CD14-positive monocyte (primary cell): Measurements from ENCODE around the gene RMDN3. TPM values are rescaled to one million over a fixed set of nuclear protein-coding genes. Genes with fewer than 3 reads are reported as not detected.

Source experiments
- DNase-seq, 3 donors: peaks; one replicate each; pipeline ENCODE4 v3.0.0-alpha.2; 2011 to 2022
- H2AFZ ChIP-seq: 2 replicates; pipeline ENCODE4 v1.6.0; 2012; ENCODE audit warnings: mild to moderate bottlenecking, low read depth, low read length, inconsistent platforms; ENCODE audit not compliant: insufficient read depth, poor library complexity, severe bottlenecking
- H3K27ac ChIP-seq, 2 donors: 1 replicate in 1 of 2; 2 replicates in 1 of 2; pipeline ENCODE4 v1.5.1; 2012 to 2013; ENCODE audit warnings: low read length in 2 of 2, control low read depth in 1 of 2, inconsistent platforms in 1 of 2, low read depth in 1 of 2, mild to moderate bottlenecking in 1 of 2
- H3K27me3 ChIP-seq, 2 donors: one replicate each; pipeline versions ENCODE4 v1.6.0 to v1.6.1; 2011 to 2013; ENCODE audit warnings: low read length in 2 of 2; ENCODE audit not compliant: control insufficient read depth in 2 of 2, insufficient read depth in 2 of 2
- H3K36me3 ChIP-seq, 2 donors: replicated peaks in 1 of 2; 1 replicate in 1 of 2; 2 replicates in 1 of 2; pipeline versions ENCODE4 v1.5.1 to v1.6.1; 2012 to 2013; ENCODE audit warnings: low read length in 2 of 2, control low read depth in 1 of 2, inconsistent platforms in 1 of 2, mild to moderate bottlenecking in 1 of 2; ENCODE audit not compliant: insufficient read depth in 2 of 2, control insufficient read depth in 1 of 2
- H3K4me1 ChIP-seq, 2 donors: 1 replicate in 1 of 2; 2 replicates in 1 of 2; pipeline versions ENCODE4 v1.5.1 to v1.6.1; 2012 to 2013; ENCODE audit warnings: low read length in 2 of 2, control low read depth in 1 of 2, inconsistent platforms in 1 of 2, mild to moderate bottlenecking in 1 of 2, moderate library complexity in 1 of 2; ENCODE audit not compliant: insufficient read depth in 2 of 2, control insufficient read depth in 1 of 2
- H3K4me2 ChIP-seq: replicated peaks from 2 replicates; pipeline ENCODE3; 2012; ENCODE audit warnings: low read length, moderate library complexity, mild to moderate bottlenecking; ENCODE audit not compliant: poor library complexity, severe bottlenecking; ENCODE audit errors: extremely low read depth
- H3K4me3 ChIP-seq, 3 experiments: fragments of 200-600 bp in 1 of 3; sonication (generic) in 1 of 3; replicated peaks in 1 of 3; 1 replicate in 2 of 3; 2 replicates in 1 of 3; pipeline ENCODE4 v1.5.1; 2011 to 2013; ENCODE audit warnings: low read length in 3 of 3, mild to moderate bottlenecking in 3 of 3, control low read depth in 2 of 3, low read depth in 2 of 3, inconsistent platforms in 1 of 3, moderate library complexity in 1 of 3
- H3K79me2 ChIP-seq: 2 replicates; pipeline ENCODE4 v1.6.0; 2012; ENCODE audit warnings: mild to moderate bottlenecking, control low read depth, inconsistent platforms, low read length, moderate library complexity; ENCODE audit not compliant: insufficient read depth
- H3K9ac ChIP-seq: 2 replicates; pipeline ENCODE4 v1.6.0; 2017; ENCODE audit warnings: low read length, mild to moderate bottlenecking; ENCODE audit not compliant: insufficient read depth, poor library complexity, severe bottlenecking
- H3K9me3 ChIP-seq, 2 donors: replicated peaks in 1 of 2; 1 replicate in 1 of 2; 2 replicates in 1 of 2; pipeline versions ENCODE4 v1.5.1 to v1.6.1; 2012 to 2013; ENCODE audit warnings: low read length in 2 of 2, control low read depth in 1 of 2; ENCODE audit not compliant: control insufficient read depth in 1 of 2, insufficient read depth in 1 of 2
- H4K20me1 ChIP-seq: 2 replicates; pipeline ENCODE4 v1.6.0; 2012; ENCODE audit warnings: mild to moderate bottlenecking, low read length, control low read depth, moderate library complexity; ENCODE audit not compliant: insufficient read depth
- H3K27ac Mint-ChIP-seq, 7 donors: one replicate each; pipeline ENCODE4 v1.8.0; 2020; ENCODE audit warnings: mild to moderate bottlenecking in 7 of 7, mixed read lengths in 7 of 7, moderate library complexity in 6 of 7, inconsistent platforms in 2 of 7
- H3K27me3 Mint-ChIP-seq, 3 donors: one replicate each; pipeline ENCODE4 v1.8.0; 2021 to 2022; ENCODE audit warnings: low read depth in 3 of 3, mild to moderate bottlenecking in 3 of 3, mixed read lengths in 3 of 3, moderate library complexity in 3 of 3, inconsistent platforms in 1 of 3
- H3K36me3 Mint-ChIP-seq, 2 donors: one replicate each; pipeline ENCODE4 v1.8.0; 2020; ENCODE audit warnings: mixed read lengths in 2 of 2, inconsistent platforms in 1 of 2, mild to moderate bottlenecking in 1 of 2
- H3K4me1 Mint-ChIP-seq: one replicate; pipeline ENCODE4 v1.8.0; 2020; ENCODE audit warnings: mild to moderate bottlenecking, mixed read lengths
- H3K4me3 Mint-ChIP-seq, 2 donors: one replicate each; pipeline ENCODE4 v1.8.0; 2020; ENCODE audit warnings: mild to moderate bottlenecking in 2 of 2, mixed read lengths in 2 of 2, moderate library complexity in 1 of 2
- H3K9me3 Mint-ChIP-seq, 7 donors: one replicate each; pipeline ENCODE4 v1.8.0; 2020 to 2022; ENCODE audit warnings: mixed read lengths in 7 of 7, mild to moderate bottlenecking in 6 of 7, moderate library complexity in 6 of 7, inconsistent platforms in 2 of 7
- WGBS: methylation state at CpG from one replicate; pipeline ENCODE4 v1.1.5; 2013; ENCODE audit warnings: missing lambda C conversion rate; ENCODE audit not compliant: insufficient coverage; 5-methylcytosine and 5-hydroxymethylcytosine counted together
- intact Hi-C, 2 donors: fragments of 100-400 bp; cut with micrococcal nuclease; formaldehyde crosslinking; loops; one replicate each; pipeline versions ENCODE4 v1.15.0 to v1.15.1; 2023
- polyA plus RNA-seq, 3 donors: library from polyadenylated mRNA; depleted of rRNA in 1 of 3; unstranded in 2 of 3; stranded (reverse) in 1 of 3; fragments of 300-500 nt in 2 of 3; fragments of >200 nt in 1 of 3; fragmentation: Illumina TruSeq in 2 of 3; gene quantifications; 1 replicate in 2 of 3; 2 replicates in 1 of 3; pipeline ENCODE4 v1.2.3, GENCODE V29; 2012 to 2021
- TF ChIP-seq, protein P1 (sequence below): fragments of 200-600 bp; IDR thresholded peaks from one replicate; pipeline ENCODE4 v1.8.0; 2022; ENCODE audit warnings: antibody characterized with exemption, mild to moderate bottlenecking

Gene RMDN3
- polyA plus RNA-seq, 3 donors = 9.8 to 13.5 (median 13.2) TPM

DNA sequence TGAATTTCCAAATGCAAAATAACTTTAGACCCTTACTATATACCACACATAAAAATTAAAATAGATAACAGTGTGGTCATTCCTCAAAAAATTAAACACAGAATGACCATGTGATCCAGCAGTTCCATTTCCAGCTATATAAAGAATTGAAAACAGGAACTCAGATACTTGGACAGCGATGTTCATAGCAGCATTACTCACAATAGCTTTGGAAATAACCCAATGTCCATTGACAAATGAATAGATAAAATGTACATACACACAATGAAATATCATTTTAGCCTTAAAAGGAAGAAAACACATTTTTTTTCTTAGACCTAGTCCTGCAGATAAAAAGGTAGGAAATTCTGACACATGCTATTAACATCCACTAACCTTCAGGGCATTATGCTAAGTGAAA is 33.4 kb downstream of the RMDN3 start:
- intact Hi-C loops = no loop called here
- no peaks in the 10 kb centered on the region for H4K20me1 ChIP-seq
- H3K27me3 ChIP-seq = no peaks in the 10 kb centered on the region
- H3K79me2 ChIP-seq = no peaks in the 10 kb centered on the region
- no peak overlapping the region for H3K4me2 ChIP-seq
- no peak overlapping the region for H3K4me3 Mint-ChIP-seq
- H3K9me3 Mint-ChIP-seq = no peaks in the 10 kb centered on the region
- H3K27me3 Mint-ChIP-seq = no peaks in the 10 kb centered on the region
- no peaks in the 10 kb centered on the region for H3K4me1 ChIP-seq
- H3K9me3 ChIP-seq = no peaks in the 10 kb centered on the region
- no peak overlapping the region for H3K27ac Mint-ChIP-seq
- no peak overlapping the region for H3K4me3 ChIP-seq
- no peaks in the 10 kb centered on the region for H3K4me1 Mint-ChIP-seq
- no peak overlapping the region for H2AFZ ChIP-seq
- H3K27ac ChIP-seq = no peak overlapping the region
- WGBS = no CpG with 5 or more reads among the region's 1 CpG
- peaks cover 19 to 48% of the 10 kb centered on the region in 2 donors for H3K36me3 Mint-ChIP-seq
- H3K36me3 ChIP-seq = peaks cover 0 to 65% of the 10 kb centered on the region in 2 donors
- DNase-seq = no peak
- H3K9ac ChIP-seq = no peak overlapping the region
- TF ChIP-seq, protein P1, sequence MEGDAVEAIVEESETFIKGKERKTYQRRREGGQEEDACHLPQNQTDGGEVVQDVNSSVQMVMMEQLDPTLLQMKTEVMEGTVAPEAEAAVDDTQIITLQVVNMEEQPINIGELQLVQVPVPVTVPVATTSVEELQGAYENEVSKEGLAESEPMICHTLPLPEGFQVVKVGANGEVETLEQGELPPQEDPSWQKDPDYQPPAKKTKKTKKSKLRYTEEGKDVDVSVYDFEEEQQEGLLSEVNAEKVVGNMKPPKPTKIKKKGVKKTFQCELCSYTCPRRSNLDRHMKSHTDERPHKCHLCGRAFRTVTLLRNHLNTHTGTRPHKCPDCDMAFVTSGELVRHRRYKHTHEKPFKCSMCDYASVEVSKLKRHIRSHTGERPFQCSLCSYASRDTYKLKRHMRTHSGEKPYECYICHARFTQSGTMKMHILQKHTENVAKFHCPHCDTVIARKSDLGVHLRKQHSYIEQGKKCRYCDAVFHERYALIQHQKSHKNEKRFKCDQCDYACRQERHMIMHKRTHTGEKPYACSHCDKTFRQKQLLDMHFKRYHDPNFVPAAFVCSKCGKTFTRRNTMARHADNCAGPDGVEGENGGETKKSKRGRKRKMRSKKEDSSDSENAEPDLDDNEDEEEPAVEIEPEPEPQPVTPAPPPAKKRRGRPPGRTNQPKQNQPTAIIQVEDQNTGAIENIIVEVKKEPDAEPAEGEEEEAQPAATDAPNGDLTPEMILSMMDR = no peak

DNA sequence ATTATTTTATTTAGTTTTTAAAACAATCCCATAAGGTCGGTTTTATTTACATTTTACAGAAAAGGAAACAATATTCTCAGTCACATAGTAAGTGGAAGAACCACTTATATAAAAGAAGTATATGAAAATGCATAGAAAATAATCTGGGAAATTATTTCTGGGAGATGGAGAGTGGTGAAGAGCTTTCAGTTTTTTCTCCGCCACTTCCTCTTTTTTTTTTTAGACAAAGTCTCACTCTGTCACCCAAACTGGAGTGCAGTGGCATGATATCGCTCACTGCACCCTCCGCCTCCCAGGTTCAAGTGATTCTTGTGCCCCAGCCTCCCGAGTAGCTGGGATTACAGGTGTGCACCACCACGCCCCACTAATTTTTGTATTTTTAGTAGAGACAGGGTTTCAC is 38.9 kb downstream of the RMDN3 start:
- Histone ChIP-seq H3K4me1 (no peaks in the 10 kb centered on the region), H3K4me2 (no peak overlapping the region), H3K36me3 (peaks cover 8 to 57% of the 10 kb centered on the region in 2 donors), H3K9me3 (no peaks in the 10 kb centered on the region), H2AFZ (no peak overlapping the region), H3K9ac (no peak overlapping the region), H3K4me3 (no peak overlapping the region), H3K79me2 (no peaks in the 10 kb centered on the region), H3K27me3 (no peaks in the 10 kb centered on the region), H4K20me1 (no peaks in the 10 kb centered on the region), H3K27ac (no peak overlapping the region)
- H3K4me3 Mint-ChIP-seq = no peak overlapping the region
- peak overlapping the region in 1 of 7 donors; percentile 61 for H3K27ac Mint-ChIP-seq
- H3K9me3 Mint-ChIP-seq = no peaks in the 10 kb centered on the region
- peaks cover 0 to 2% (median 0%) of the 10 kb centered on the region in 3 donors for H3K27me3 Mint-ChIP-seq
- 100% methylated on average over 1 of the region's 6 CpGs for WGBS
- TF ChIP-seq, protein P1 = no peak
- intact Hi-C loops = no loop called here
- DNase-seq = no peak
- H3K4me1 Mint-ChIP-seq = no peaks in the 10 kb centered on the region
- peaks cover 20 to 42% of the 10 kb centered on the region in 2 donors for H3K36me3 Mint-ChIP-seq
